ENCODE data around the gene ACOT6. TPM values are rescaled to one million over a fixed set of nuclear protein-coding genes. Genes with fewer than 3 reads are reported as not detected.

The ACOT6 gene
- total and polyA plus RNA-seq, 9 of the 15 experiments (the other 6 are each of a cell fraction or from before 2014, with no cell fraction given): not detected

DNA sequence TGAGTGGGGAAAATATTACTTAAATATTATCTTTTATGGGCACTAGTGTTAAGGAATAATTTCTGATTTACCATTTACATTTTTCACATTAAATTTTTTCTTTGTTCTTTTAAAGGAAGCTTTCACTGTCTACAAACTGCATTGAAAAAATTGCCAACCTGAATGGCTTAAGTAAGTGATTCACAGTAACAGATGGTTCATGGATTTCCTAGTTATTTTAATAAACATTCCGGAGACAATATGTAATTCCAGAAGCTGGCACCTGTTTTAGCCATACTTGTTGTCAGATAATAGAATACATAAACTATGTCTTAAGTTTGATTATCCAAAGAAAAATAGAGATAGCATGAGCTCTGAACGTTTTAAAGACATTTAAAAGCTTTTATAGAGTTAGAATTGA lies 49.6 kb downstream of the ACOT6 start:
- ATAC-seq (no peak), FAIRE-seq (no peak), DNase-seq (ENCODE audit: extremely low read depth in 1 of 4, low spot score in 3 of 4) (no peak)
- Histone ChIP-seq H3K79me2 (ENCODE audit: control insufficient read depth, insufficient read depth, low read length) (no peaks in the 10 kb centered on the region), H3K27me3 (ENCODE audit: control insufficient read depth in 2 of 2, insufficient read depth in 2 of 2, low read length in 2 of 2) (no peaks in the 10 kb centered on the region), H3K36me3 (ENCODE audit: control insufficient read depth, insufficient read depth, low read length) (no peaks in the 10 kb centered on the region), H3K4me2 (ENCODE audit: insufficient read depth, low read length) (no peak overlapping the region), H3K27ac (ENCODE audit: extremely low read depth, low read depth, low read length) (no peak overlapping the region), H3K9me3 (replicated peaks; ENCODE audit: control insufficient read depth, insufficient read depth, low read depth, low read length) (no peaks in the 10 kb centered on the region), H3K9me1 (ENCODE audit: control insufficient read depth, insufficient read depth, low read length) (no peaks in the 10 kb centered on the region), H3K4me3 (no peak overlapping the region), H4K20me1 (replicated peaks; ENCODE audit: control insufficient read depth, insufficient read depth, low read length) (no peaks in the 10 kb centered on the region), H2AFZ (ENCODE audit: low read depth, low read length) (no peak overlapping the region), H3K9ac (ENCODE audit: insufficient read depth in 1 of 2, low read depth in 2 of 2, low read length in 2 of 2) (no peak overlapping the region), H3K4me1 (replicated peaks in 1 of 2; ENCODE audit: control insufficient read depth in 2 of 2, insufficient read depth in 2 of 2, low read length in 2 of 2) (peaks cover 0 to 4% of the 10 kb centered on the region in 2 experiments; a peak in 2 of 5 replicates)
- intact Hi-C loops (cut with micrococcal nuclease) (no loop called here), in situ Hi-C loops (cut with MboI) (no loop called here)
- CTCF ChIA-PET (ENCODE audit: low intra/inter-chr PET ratio): no interaction called here
- BruUV-seq (replicated peaks): no TSS peak
- POLR2A ChIA-PET: interaction anchor here (0.8 kb wide), 2 partner anchors 16 to 124 kb away, joined by 3 read pairs; no protein-coding TSS in a partner anchor
- 26% methylated on average over 2 of the region's 2 CpGs for WGBS (ENCODE audit: insufficient coverage, low coverage, missing lambda C conversion rate)
- TF ChIP-seq ZBTB7A (IDR thresholded peaks at IDR 0.05; ENCODE audit: borderline replicate concordance, control insufficient read depth, low read depth, low read length) (no peak), SMAD1 (IDR thresholded peaks at IDR 0.05; ENCODE audit: low read depth, low read length, partially characterized antibody) (no peak), ID3 (CRISPR knock-in tag; IDR thresholded peaks at IDR 0.05) (no peak), ID3 (tag; IDR thresholded peaks at IDR 0.05) (no peak), KHSRP (IDR thresholded peaks at IDR 0.05) (no peak), HNRNPUL1 (IDR thresholded peaks at IDR 0.05; ENCODE audit: low read length) (no peak), CHD2 (IDR thresholded peaks at IDR 0.05; ENCODE audit: low read depth, low read length) (no peak), POLR2B (IDR thresholded peaks at IDR 0.05; ENCODE audit: low read depth, partially characterized antibody) (no peak), HNRNPK (IDR thresholded peaks at IDR 0.05; ENCODE audit: low read depth, low read length, poor library complexity, severe bottlenecking) (no peak)
- TF ChIP-seq, protein P1, sequence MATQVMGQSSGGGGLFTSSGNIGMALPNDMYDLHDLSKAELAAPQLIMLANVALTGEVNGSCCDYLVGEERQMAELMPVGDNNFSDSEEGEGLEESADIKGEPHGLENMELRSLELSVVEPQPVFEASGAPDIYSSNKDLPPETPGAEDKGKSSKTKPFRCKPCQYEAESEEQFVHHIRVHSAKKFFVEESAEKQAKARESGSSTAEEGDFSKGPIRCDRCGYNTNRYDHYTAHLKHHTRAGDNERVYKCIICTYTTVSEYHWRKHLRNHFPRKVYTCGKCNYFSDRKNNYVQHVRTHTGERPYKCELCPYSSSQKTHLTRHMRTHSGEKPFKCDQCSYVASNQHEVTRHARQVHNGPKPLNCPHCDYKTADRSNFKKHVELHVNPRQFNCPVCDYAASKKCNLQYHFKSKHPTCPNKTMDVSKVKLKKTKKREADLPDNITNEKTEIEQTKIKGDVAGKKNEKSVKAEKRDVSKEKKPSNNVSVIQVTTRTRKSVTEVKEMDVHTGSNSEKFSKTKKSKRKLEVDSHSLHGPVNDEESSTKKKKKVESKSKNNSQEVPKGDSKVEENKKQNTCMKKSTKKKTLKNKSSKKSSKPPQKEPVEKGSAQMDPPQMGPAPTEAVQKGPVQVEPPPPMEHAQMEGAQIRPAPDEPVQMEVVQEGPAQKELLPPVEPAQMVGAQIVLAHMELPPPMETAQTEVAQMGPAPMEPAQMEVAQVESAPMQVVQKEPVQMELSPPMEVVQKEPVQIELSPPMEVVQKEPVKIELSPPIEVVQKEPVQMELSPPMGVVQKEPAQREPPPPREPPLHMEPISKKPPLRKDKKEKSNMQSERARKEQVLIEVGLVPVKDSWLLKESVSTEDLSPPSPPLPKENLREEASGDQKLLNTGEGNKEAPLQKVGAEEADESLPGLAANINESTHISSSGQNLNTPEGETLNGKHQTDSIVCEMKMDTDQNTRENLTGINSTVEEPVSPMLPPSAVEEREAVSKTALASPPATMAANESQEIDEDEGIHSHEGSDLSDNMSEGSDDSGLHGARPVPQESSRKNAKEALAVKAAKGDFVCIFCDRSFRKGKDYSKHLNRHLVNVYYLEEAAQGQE (IDR thresholded peaks at IDR 0.05; ENCODE audit: borderline replicate concordance): no peak
- TF ChIP-seq, protein P1 (CRISPR knock-in tag; IDR thresholded peaks at IDR 0.05; ENCODE audit: low read depth): no peak
